ENCODE data around the gene HAL. TPM values are rescaled to one million over a fixed set of nuclear protein-coding genes. Genes with fewer than 3 reads are reported as not detected.

HAL gene
- total RNA-seq = 0.37 and 0.65 TPM in 2 replicates

- H3K9me3 Mint-ChIP-seq = no peaks in the 10 kb centered on the region
- peaks cover 18% of the 10 kb centered on the region for H3K4me1 Mint-ChIP-seq (ENCODE audit: low read depth)
- no peak within 1 kb of the TSS for H3K27ac Mint-ChIP-seq
- no peak for DNase-seq (ENCODE audit: low spot score)
- no peak within 1 kb of the TSS for H3K4me3 Mint-ChIP-seq
- H3K36me3 Mint-ChIP-seq (ENCODE audit: low read depth) = peaks cover 12% of the 10 kb centered on the region
- H3K27me3 Mint-ChIP-seq (ENCODE audit: insufficient read depth) = no peaks in the 10 kb centered on the region
- intact Hi-C loops (cut with micrococcal nuclease) = loop anchor here (5.0 kb wide), 1 partner anchor 169 kb away; no protein-coding TSS in a partner anchor
These were observed at the start of gene HAL for GRCh38 chr12:95996034-95996658. Gene HAL (minus strand): TSS chr12:95996344. CDS start chr12:95995910, 434 bp downstream.

- peaks cover 47% of the 10 kb centered on the region for H3K4me1 Mint-ChIP-seq (ENCODE audit: low read depth)
- no peaks in the 10 kb centered on the region for H3K27me3 Mint-ChIP-seq (ENCODE audit: insufficient read depth)
- H3K4me3 Mint-ChIP-seq = no peak overlapping the region
- H3K27ac Mint-ChIP-seq = no peak overlapping the region
- H3K9me3 Mint-ChIP-seq = peaks cover 5% of the 10 kb centered on the region
- peaks cover 4% of the 10 kb centered on the region for H3K36me3 Mint-ChIP-seq (ENCODE audit: low read depth)
- DNase-seq (ENCODE audit: low spot score) = no peak
- intact Hi-C loops (cut with micrococcal nuclease) = loop anchor here (5.0 kb wide), 3 partner anchors 297 to 1903 kb away; partner anchors contain the start of gene CFAP54
These were observed 49.4 kb upstream of the HAL start for GRCh38 chr12:96045566-96045965.

GRCh38 chr12:96044943-96045290, 48.8 kb upstream of the HAL start:
- no peak for DNase-seq (ENCODE audit: low spot score)
- Mint-ChIP-seq H3K4me1 (ENCODE audit: low read depth) (peaks cover 47% of the 10 kb centered on the region), H3K27me3 (ENCODE audit: insufficient read depth) (no peaks in the 10 kb centered on the region), H3K9me3 (no peaks in the 10 kb centered on the region), H3K4me3 (no peak overlapping the region), H3K36me3 (ENCODE audit: low read depth) (peaks cover 1% of the 10 kb centered on the region), H3K27ac (peak overlapping the region; percentile 50)
- intact Hi-C loops (cut with micrococcal nuclease) = loop anchor here (5.0 kb wide), 3 partner anchors 297 to 1903 kb away; partner anchors contain the start of gene CFAP54

- H3K4me1 Mint-ChIP-seq (ENCODE audit: low read depth) = peaks cover 43% of the 10 kb centered on the region
- no peaks in the 10 kb centered on the region for H3K9me3 Mint-ChIP-seq
- DNase-seq (ENCODE audit: low spot score) = no peak
- no peaks in the 10 kb centered on the region for H3K27me3 Mint-ChIP-seq (ENCODE audit: insufficient read depth)
- H3K4me3 Mint-ChIP-seq = no peak overlapping the region
- intact Hi-C loops (cut with micrococcal nuclease) = no loop called here
- peak overlapping the region; percentile 50 for H3K27ac Mint-ChIP-seq
- H3K36me3 Mint-ChIP-seq (ENCODE audit: low read depth) = no peaks in the 10 kb centered on the region
These were observed 48.1 kb upstream of the HAL start for GRCh38 chr12:96044017-96044942.

GRCh38 chr12:96041181-96041580, 45.0 kb upstream of the HAL start:
- Mint-ChIP-seq H3K27me3 (ENCODE audit: insufficient read depth) (no peaks in the 10 kb centered on the region), H3K9me3 (no peaks in the 10 kb centered on the region), H3K36me3 (ENCODE audit: low read depth) (no peaks in the 10 kb centered on the region), H3K4me1 (ENCODE audit: low read depth) (peaks cover 12% of the 10 kb centered on the region), H3K27ac (no peak overlapping the region), H3K4me3 (no peak overlapping the region)
- no peak for DNase-seq (ENCODE audit: low spot score)
- intact Hi-C loops (cut with micrococcal nuclease) = no loop called here

- Mint-ChIP-seq H3K4me3 (no peak overlapping the region), H3K27ac (no peak overlapping the region), H3K9me3 (no peaks in the 10 kb centered on the region), H3K4me1 (ENCODE audit: low read depth) (peaks cover 11% of the 10 kb centered on the region), H3K36me3 (ENCODE audit: low read depth) (no peaks in the 10 kb centered on the region), H3K27me3 (ENCODE audit: insufficient read depth) (no peaks in the 10 kb centered on the region)
- DNase-seq (ENCODE audit: low spot score) = no peak
- intact Hi-C loops (cut with micrococcal nuclease) = no loop called here
These were observed 44.4 kb upstream of the HAL start for GRCh38 chr12:96040305-96041133.

GRCh38 chr12:96039516-96039915, 43.4 kb upstream of the HAL start:
- Mint-ChIP-seq H3K36me3 (ENCODE audit: low read depth) (no peaks in the 10 kb centered on the region), H3K27me3 (ENCODE audit: insufficient read depth) (no peaks in the 10 kb centered on the region), H3K4me3 (no peak overlapping the region), H3K9me3 (no peaks in the 10 kb centered on the region), H3K4me1 (ENCODE audit: low read depth) (peaks cover 5% of the 10 kb centered on the region), H3K27ac (no peak overlapping the region)
- intact Hi-C loops (cut with micrococcal nuclease) = loop anchor here (5.0 kb wide), 1 partner anchor 1037 kb away; the partner anchor contains the start of gene NDUFA12
- no peak for DNase-seq (ENCODE audit: low spot score)

- Mint-ChIP-seq H3K27ac (no peak overlapping the region), H3K4me3 (no peak overlapping the region), H3K27me3 (ENCODE audit: insufficient read depth) (no peaks in the 10 kb centered on the region), H3K36me3 (ENCODE audit: low read depth) (peaks cover 2% of the 10 kb centered on the region), H3K4me1 (ENCODE audit: low read depth) (peaks cover 5% of the 10 kb centered on the region), H3K9me3 (no peaks in the 10 kb centered on the region)
- DNase-seq (ENCODE audit: low spot score) = no peak
- intact Hi-C loops (cut with micrococcal nuclease) = loop anchor here (1.0 to 5.0 kb wide), 2 partner anchors 479 to 1035 kb away; partner anchors contain the start of gene NDUFA12
These were observed 40.8 kb upstream of the HAL start for GRCh38 chr12:96036765-96037455.

- H3K27me3 Mint-ChIP-seq (ENCODE audit: insufficient read depth) = no peaks in the 10 kb centered on the region
- intact Hi-C loops (cut with micrococcal nuclease) = loop anchor here (1.0 to 5.0 kb wide), 13 partner anchors 12 to 1033 kb away; partner anchors contain the start of genes AMDHD1, CCDC38, CDK17 and CFAP54
- no peak within 1 kb of the TSS for H3K4me3 Mint-ChIP-seq
- peaks cover 10% of the 10 kb centered on the region for H3K4me1 Mint-ChIP-seq (ENCODE audit: low read depth)
- H3K36me3 Mint-ChIP-seq (ENCODE audit: low read depth) = peaks cover 2% of the 10 kb centered on the region
- no peaks in the 10 kb centered on the region for H3K9me3 Mint-ChIP-seq
- no peak within 1 kb of the TSS for H3K27ac Mint-ChIP-seq
- DNase-seq (ENCODE audit: low spot score) = peak; percentile 93
These were observed 39.4 kb upstream of the HAL start, which contains the start of gene LTA4H for GRCh38 chr12:96035283-96036236. Gene LTA4H (minus strand): TSS chr12:96035587. CDS start chr12:96035519, 68 bp downstream.

GRCh38 chr12:96034621-96035282, 38.6 kb upstream of the HAL start:
- H3K4me3 Mint-ChIP-seq = no peak overlapping the region
- peaks cover 18% of the 10 kb centered on the region for H3K4me1 Mint-ChIP-seq (ENCODE audit: low read depth)
- no peaks in the 10 kb centered on the region for H3K27me3 Mint-ChIP-seq (ENCODE audit: insufficient read depth)
- H3K27ac Mint-ChIP-seq = no peak overlapping the region
- no peaks in the 10 kb centered on the region for H3K9me3 Mint-ChIP-seq
- peaks cover 2% of the 10 kb centered on the region for H3K36me3 Mint-ChIP-seq (ENCODE audit: low read depth)
- DNase-seq (ENCODE audit: low spot score) = no peak
- intact Hi-C loops (cut with micrococcal nuclease) = loop anchor here (1.0 to 5.0 kb wide), 12 partner anchors 13 to 1032 kb away; partner anchors contain the start of genes AMDHD1, CCDC38, CDK17 and CFAP54

All from activated T-helper 1 cell treated with anti-CD3 and anti-CD28 coated beads, Interleukin-12 subunit alpha, Interleukin-12 subunit beta, Interleukin-2, Interleukin-4 antibody, amounts not matched to agents 30 ng/mL and 10 ng/mL and 1 ng/mL, durations not matched to agents 14 hours and 24 hours and 36 hours (primary cell).